H1 (cell line): Measurements from ENCODE around the gene MAN1C1. TPM values are rescaled to one million over a fixed set of nuclear protein-coding genes. Genes with fewer than 3 reads are reported as not detected.

Source experiments
- CTCF ChIA-PET: fragments of 300-600 bp; sonication (Branson Sonifier 250); formaldehyde crosslinking; loops from one replicate; lab custom pipeline; 2021; ENCODE audit not compliant: partially characterized antibody; lab: Charles Lee
- POLR2A ChIA-PET: fragments of 300-600 bp; sonication (Branson Sonifier 250); formaldehyde crosslinking; loops from one replicate; lab custom pipeline; 2021; ENCODE audit warnings: inconsistent platforms; ENCODE audit not compliant: partially characterized antibody; lab: Charles Lee
- DNase-seq, 2 experiments: peaks; one replicate each; pipeline versions ENCODE4 v3.0.0 to v3.0.0-alpha.2; 2010 to 2022; ENCODE audit warnings: low spot score in 2 of 2, low read depth in 1 of 2, mixed read lengths in 1 of 2
- FAIRE-seq: peaks from 2 replicates; lab custom pipeline; 2011; peaks lifted over from hg19 to GRCh38; lab: Jason Lieb, UNC
- H2AFZ ChIP-seq: 2 replicates; pipeline ENCODE4 v1.8.1; 2012; ENCODE audit warnings: low read length, inconsistent platforms
- H2AK5ac ChIP-seq: 2 replicates; pipeline ENCODE4 v1.6.1; 2013; ENCODE audit warnings: low read depth, low read length
- H2BK120ac ChIP-seq: replicated peaks from 2 replicates; pipeline ENCODE3; 2013; ENCODE audit warnings: low read depth, low read length, inconsistent platforms
- H2BK12ac ChIP-seq: 2 replicates; pipeline ENCODE4 v1.6.1; 2013; ENCODE audit warnings: low read depth, low read length
- H2BK15ac ChIP-seq: 2 replicates; pipeline ENCODE4 v1.6.1; 2013; ENCODE audit warnings: low read length
- H2BK20ac ChIP-seq: 2 replicates; pipeline ENCODE4 v1.6.1; 2013; ENCODE audit warnings: low read length
- H2BK5ac ChIP-seq: 2 replicates; pipeline ENCODE4 v1.6.1; 2013; ENCODE audit warnings: low read depth, low read length
- H3K14ac ChIP-seq: 2 replicates; pipeline ENCODE4 v1.6.1; 2013; ENCODE audit warnings: inconsistent platforms; ENCODE audit not compliant: insufficient read length
- H3K18ac ChIP-seq: 2 replicates; pipeline ENCODE4 v1.6.1; 2013; ENCODE audit warnings: low read length; ENCODE audit errors: extremely low read depth
- H3K23ac ChIP-seq: 2 replicates; pipeline ENCODE4 v1.6.1; 2013; ENCODE audit warnings: inconsistent platforms; ENCODE audit not compliant: insufficient read length
- H3K23me2 ChIP-seq: 2 replicates; pipeline ENCODE4 v1.6.1; 2013; ENCODE audit warnings: low read depth, low read length
- H3K27ac ChIP-seq: 2 replicates; pipeline ENCODE4 v1.6.1; 2011; ENCODE audit warnings: low read depth, low read length, inconsistent platforms
- H3K27me3 ChIP-seq, 4 experiments: replicated peaks in 1 of 4; 1 replicate in 1 of 4; 2 replicates in 3 of 4; pipeline versions ENCODE4 v1.6.1 to v1.8.1; 2011 to 2013; ENCODE audit warnings: low read length in 3 of 4, mild to moderate bottlenecking in 3 of 4, inconsistent platforms in 2 of 4, mixed read lengths in 2 of 4, moderate library complexity in 1 of 4; ENCODE audit not compliant: control insufficient read depth in 3 of 4, insufficient read depth in 3 of 4; ENCODE audit errors: extremely low read depth in 1 of 4
- H3K36me3 ChIP-seq, 4 experiments: 2 replicates each; pipeline versions ENCODE4 v1.6.1 to v1.8.1; 2011 to 2013; ENCODE audit warnings: mild to moderate bottlenecking in 4 of 4, low read length in 3 of 4, moderate library complexity in 2 of 4, control low read depth in 1 of 4, inconsistent platforms in 1 of 4; ENCODE audit not compliant: insufficient read depth in 4 of 4, control insufficient read depth in 2 of 4
- H3K4ac ChIP-seq: replicated peaks from 2 replicates; pipeline ENCODE3; 2013; ENCODE audit warnings: low read length, low read depth, mixed read lengths, inconsistent platforms; ENCODE audit not compliant: insufficient read length
- H3K4me1 ChIP-seq, 4 experiments: replicated peaks in 1 of 4; 1 replicate in 1 of 4; 2 replicates in 3 of 4; pipeline versions ENCODE4 v1.6.1 to v1.8.1; 2011 to 2013; ENCODE audit warnings: low read length in 3 of 4, inconsistent platforms in 2 of 4, mixed read lengths in 1 of 4; ENCODE audit not compliant: insufficient read depth in 4 of 4, control insufficient read depth in 3 of 4
- H3K4me2 ChIP-seq, 2 experiments: 2 replicates each; pipeline versions ENCODE4 v1.6.1 to v1.8.1; 2011 to 2013; ENCODE audit warnings: low read depth in 2 of 2, low read length in 2 of 2, control low read depth in 1 of 2, inconsistent platforms in 1 of 2, mild to moderate bottlenecking in 1 of 2; ENCODE audit not compliant: insufficient read depth in 1 of 2
- H3K4me3 ChIP-seq, 4 experiments: fragments of 200-600, 300-600 bp in 1 of 4; sonication (generic), shearing (Covaris generic), sonication (Bioruptor Twin) in 1 of 4; 2 replicates each; pipeline versions ENCODE4 v1.5.1 to v1.8.1; 2011 to 2016; ENCODE audit warnings: low read length in 4 of 4, low read depth in 3 of 4, control low read depth in 2 of 4, inconsistent platforms in 2 of 4, mild to moderate bottlenecking in 2 of 4, mixed read lengths in 1 of 4, moderate library complexity in 1 of 4; ENCODE audit not compliant: insufficient read depth in 2 of 4; ENCODE audit errors: extremely low read depth in 1 of 4
- H3K56ac ChIP-seq: replicated peaks from 2 replicates; pipeline ENCODE3; 2013; ENCODE audit warnings: low read depth, mild to moderate bottlenecking, mixed read lengths, low read length, inconsistent platforms; ENCODE audit not compliant: insufficient read length
- H3K79me1 ChIP-seq: 2 replicates; pipeline ENCODE4 v1.6.1; 2013; ENCODE audit warnings: low read depth, low read length, control low read depth
- H3K79me2 ChIP-seq, 2 experiments: 2 replicates each; pipeline versions ENCODE4 v1.6.1 to v1.8.1; 2012 to 2013; ENCODE audit warnings: low read length in 2 of 2, mild to moderate bottlenecking in 2 of 2, inconsistent platforms in 1 of 2; ENCODE audit not compliant: insufficient read depth in 2 of 2, control insufficient read depth in 1 of 2
- H3K9ac ChIP-seq, 4 experiments: replicated peaks in 1 of 4; 1 replicate in 1 of 4; 2 replicates in 3 of 4; pipeline versions ENCODE4 v1.6.1 to v1.8.1; 2011 to 2013; ENCODE audit warnings: low read depth in 3 of 4, low read length in 3 of 4, control low read depth in 2 of 4, mild to moderate bottlenecking in 2 of 4, moderate library complexity in 2 of 4, inconsistent platforms in 1 of 4; ENCODE audit errors: extremely low read depth in 1 of 4
- H3K9me3 ChIP-seq, 2 experiments: 2 replicates each; pipeline versions ENCODE4 v1.6.1 to v1.8.1; 2012 to 2013; ENCODE audit warnings: mild to moderate bottlenecking in 2 of 2, moderate library complexity in 2 of 2, control low read depth in 1 of 2, inconsistent platforms in 1 of 2, low read depth in 1 of 2, low read length in 1 of 2, mixed read lengths in 1 of 2; ENCODE audit not compliant: insufficient read depth in 2 of 2
- H4K20me1 ChIP-seq, 2 experiments: replicated peaks in 1 of 2; 2 replicates each; pipeline versions ENCODE3 to v1.8.1; 2011 to 2013; ENCODE audit warnings: inconsistent platforms in 2 of 2, low read length in 2 of 2, mild to moderate bottlenecking in 1 of 2; ENCODE audit not compliant: insufficient read depth in 2 of 2, control insufficient read depth in 1 of 2
- H4K5ac ChIP-seq: 2 replicates; pipeline ENCODE4 v1.6.1; 2013; ENCODE audit warnings: low read length, low read depth, mixed read lengths, inconsistent platforms; ENCODE audit not compliant: insufficient read length
- H4K8ac ChIP-seq: 2 replicates; pipeline ENCODE4 v1.8.0; 2013; ENCODE audit warnings: mild to moderate bottlenecking, moderate library complexity, low read length, inconsistent platforms; ENCODE audit not compliant: insufficient read depth; ENCODE audit errors: extremely low read depth
- H4K91ac ChIP-seq: replicated peaks from 2 replicates; pipeline ENCODE3; 2013; ENCODE audit warnings: low read length, mixed read lengths, inconsistent platforms; ENCODE audit not compliant: insufficient read length
- BACH1 ChIP-seq: IDR thresholded peaks from 2 replicates; pipeline ENCODE4 v1.6.1; 2012; ENCODE audit warnings: low read length, improper control_type of control experiment
- CBX5 ChIP-seq: fragments of 300-800, 300-1000 bp; sonication (generic); IDR thresholded peaks from 2 replicates; pipeline ENCODE4 v1.7.1; 2016; ENCODE audit warnings: antibody characterized with exemption, low read length, low read depth
- CBX8 ChIP-seq: fragments of 300-800, 300-1000 bp; sonication (generic); IDR thresholded peaks from 2 replicates; pipeline ENCODE4 v1.7.1; 2016; ENCODE audit warnings: low read depth, low read length, borderline replicate concordance
- HDAC6 ChIP-seq: IDR thresholded peaks from one replicate; pipeline ENCODE4 v1.7.1; 2012; ENCODE audit warnings: low read depth, mild to moderate bottlenecking, inconsistent platforms, low read length, moderate library complexity
- POU5F1 ChIP-seq: IDR thresholded peaks from 2 replicates; pipeline ENCODE4 v1.6.1; 2011; ENCODE audit warnings: low read depth, mild to moderate bottlenecking, low read length, moderate library complexity
- SP2 ChIP-seq: IDR thresholded peaks from 2 replicates; pipeline ENCODE4 v1.6.1; 2012; ENCODE audit warnings: mild to moderate bottlenecking, low read length, inconsistent platforms
- SP4 ChIP-seq: IDR thresholded peaks from 2 replicates; pipeline ENCODE4 v1.6.1; 2012; ENCODE audit warnings: low read length, inconsistent platforms
- SUZ12 ChIP-seq: fragments of 200-600 bp; sonication (generic); IDR thresholded peaks from 2 replicates; pipeline ENCODE4 v1.6.1; 2012; ENCODE audit warnings: mild to moderate bottlenecking, inconsistent platforms, low read length, moderate library complexity, mixed read lengths
- WGBS, 2 experiments: shearing (Covaris generic) in 1 of 2; methylation state at CpG; one replicate each; pipeline versions ENCODE4 v1.1.6 to v1.1.7; 2013 to 2015; ENCODE audit warnings: low lambda C conversion rate in 2 of 2, mixed read lengths in 2 of 2, inconsistent platforms in 1 of 2, low coverage in 1 of 2, missing lambda C conversion rate in 1 of 2; ENCODE audit not compliant: insufficient replicate concordance in 2 of 2, insufficient coverage in 1 of 2, insufficient read length in 1 of 2; ENCODE audit errors: extremely low coverage in 1 of 2, missing lambda C conversion rate in 1 of 2; 5-methylcytosine and 5-hydroxymethylcytosine counted together
- polyA plus RNA-seq, 7 experiments: library from polyadenylated mRNA; depleted of rRNA in 3 of 7; stranded (reverse) in 5 of 7; unstranded in 2 of 7; fragments of >200 nt in 5 of 7; fragments of 200-250 nt in 2 of 7; gene quantifications; 1 replicate in 5 of 7; 2 replicates in 1 of 7; 4 replicates in 1 of 7; pipeline versions ENCODE4 v1.2.1 to v1.2.3, GENCODE V29; 2011 to 2013; ENCODE audit warnings: missing spikeins in 2 of 7, mixed read lengths in 2 of 7
- total RNA-seq: library from RNA; stranded (reverse); fragmentation: NEBNext Ultra II Directional; extraction: Animal tissue kit (Norgen Biotek cat#: 25700); gene quantifications from 2 replicates; pipeline ENCODE4 v1.2.1, GENCODE V29; 2021

MAN1C1 gene
- total and polyA plus RNA-seq, 2 of the 8 experiments (the other 6 are each of a cell fraction or from before 2014, with no cell fraction given), result 7.8 to 15.2 TPM

DNA sequence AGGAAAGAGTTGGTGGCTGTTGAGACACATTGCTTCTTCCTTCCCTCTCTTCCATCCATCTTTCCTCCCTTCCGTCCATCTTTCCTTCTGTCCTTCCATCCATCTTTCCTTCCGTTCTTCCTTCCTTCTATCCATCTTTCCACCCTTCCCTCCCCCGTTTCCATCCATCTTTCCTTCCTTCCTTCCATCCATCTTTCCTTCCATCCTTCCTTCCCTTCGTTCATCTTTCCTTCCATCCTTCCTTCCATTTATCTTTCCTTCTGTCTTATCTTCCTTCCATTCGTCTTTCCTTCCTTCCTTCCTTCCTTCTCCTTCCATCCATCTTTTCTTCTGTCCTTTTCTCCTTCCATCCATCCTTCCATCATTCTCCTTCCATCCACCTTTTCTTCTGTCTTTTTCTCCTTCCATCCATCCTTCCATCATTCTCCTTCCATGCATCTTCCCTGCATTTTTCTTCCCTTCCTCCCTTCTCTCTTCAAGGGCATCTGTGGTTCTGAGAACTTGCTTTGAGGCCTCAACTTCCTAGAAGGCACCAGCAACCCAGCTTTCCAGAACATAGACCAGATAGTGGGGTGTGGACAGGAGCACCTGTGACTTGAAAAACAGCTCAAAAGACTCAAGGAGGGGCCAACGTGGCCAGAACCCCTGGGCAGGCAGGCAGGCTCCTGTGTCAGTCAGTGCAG, 134.5 kb downstream of the MAN1C1 start:
- Histone ChIP-seq H3K14ac (no peak overlapping the region), H4K5ac (no peak overlapping the region), H3K79me1 (no peaks in the 10 kb centered on the region), H4K8ac (no peak overlapping the region), H3K27ac (no peak overlapping the region), H3K18ac (no peak overlapping the region), H3K4me2 (no peak overlapping the region), H3K36me3 (no peaks in the 10 kb centered on the region), H2BK120ac (no peak overlapping the region), H2BK20ac (no peak overlapping the region), H3K23me2 (no peaks in the 10 kb centered on the region; the same call in 1 of the 2 replicates), H3K56ac (no peak overlapping the region), H4K91ac (no peak overlapping the region), H2BK15ac (no peak overlapping the region), H2BK5ac (no peak overlapping the region), H4K20me1 (no peaks in the 10 kb centered on the region), H3K4ac (no peak overlapping the region), H3K27me3 (no peaks in the 10 kb centered on the region), H2BK12ac (no peak overlapping the region), H2AK5ac (0 out of 2 replicates have a peak overlapping the region, but pooled peaks have one; percentile 18), H3K4me3 (no peak overlapping the region), H3K79me2 (no peaks in the 10 kb centered on the region), H3K9me3 (no peaks in the 10 kb centered on the region), H3K23ac (no peak overlapping the region), H3K4me1 (peaks cover 9 to 27% (median 16%) of the 10 kb centered on the region in 4 experiments), H3K9ac (no peak overlapping the region), H2AFZ (no peak overlapping the region)
- FAIRE-seq (no peak), DNase-seq (no peak)
- 79 to 94% methylated on average over 5 to 6 of the region's 6 CpGs for WGBS, 2 experiments
- POLR2A ChIA-PET, result interaction anchor here (1.6 kb wide), 1 partner anchor 8 kb away, joined by 5 read pairs; no protein-coding TSS in a partner anchor
- CTCF ChIA-PET, result interaction anchor here (0.6 to 1.4 kb wide), 4 partner anchors 8 to 60 kb away, joined by 3 to 4 read pairs (median 4); no protein-coding TSS in a partner anchor
- TF ChIP-seq HDAC6 (no peak), SUZ12 (no peak), SP2 (no peak), SP4 (no peak), CBX8 (no peak), BACH1 (no peak), POU5F1 (no peak), CBX5 (no peak)
